SIG-M5 (cell line): Measurements from ENCODE around the gene GLB1L.
"Not testable (repeated sequence)": the region's sequence is repeated elsewhere in the genome, so short reads cannot be mapped to it uniquely, and the experiment has no call there.

Experiments used
- DNase-seq: peaks from one replicate; lab custom pipeline; 2025; lab: John Stamatoyannopoulos, UW

Gene GLB1L

DNA sequence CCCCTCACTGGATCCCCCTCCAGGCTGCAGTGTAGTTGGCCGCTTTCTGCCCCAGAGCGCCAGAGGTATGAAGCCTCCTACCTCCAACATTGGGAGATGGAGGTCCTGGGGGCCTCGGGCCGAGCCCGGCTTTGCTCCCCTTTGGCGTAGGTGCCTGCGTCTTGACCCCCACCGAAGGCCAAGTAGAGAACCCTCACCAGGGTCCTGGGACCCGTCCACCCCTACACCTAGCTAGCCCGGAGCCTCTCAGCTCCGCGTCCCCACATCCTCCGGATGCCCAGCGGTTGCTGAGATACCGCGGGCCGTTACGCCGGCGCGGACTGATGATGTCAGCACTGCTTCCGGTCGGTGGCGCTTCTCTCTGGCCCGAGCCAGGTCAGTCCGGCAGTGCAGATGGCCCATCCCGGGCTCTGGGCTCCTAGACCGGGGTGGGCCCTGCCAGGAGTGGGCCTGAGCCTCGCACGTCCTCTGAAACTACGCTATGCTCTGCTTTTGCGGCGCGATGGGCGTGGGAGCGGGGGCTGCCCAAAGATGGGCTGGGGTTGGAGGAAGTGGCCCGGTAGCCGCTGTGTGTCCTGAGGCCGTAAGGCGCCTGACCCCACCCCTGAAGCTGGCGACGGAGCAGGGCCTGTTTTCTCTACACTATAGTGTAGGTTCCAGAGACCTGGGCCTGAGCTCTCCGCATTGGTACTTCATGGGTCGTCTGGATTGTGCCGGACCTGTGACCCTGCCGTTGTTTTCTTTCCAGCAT lies at the start of gene GLB1L, which contains the start of gene STK16:
Gene GLB1L, minus strand, starts transcription at position 297 of the 751 bp plus-strand sequence. CDS start 1,871 bp downstream, outside the sequence.
Gene STK16, plus strand, starts transcription at position 332 of the 751 bp plus-strand sequence. CDS start 521 bp downstream, outside the sequence.
- no peak for DNase-seq

DNA sequence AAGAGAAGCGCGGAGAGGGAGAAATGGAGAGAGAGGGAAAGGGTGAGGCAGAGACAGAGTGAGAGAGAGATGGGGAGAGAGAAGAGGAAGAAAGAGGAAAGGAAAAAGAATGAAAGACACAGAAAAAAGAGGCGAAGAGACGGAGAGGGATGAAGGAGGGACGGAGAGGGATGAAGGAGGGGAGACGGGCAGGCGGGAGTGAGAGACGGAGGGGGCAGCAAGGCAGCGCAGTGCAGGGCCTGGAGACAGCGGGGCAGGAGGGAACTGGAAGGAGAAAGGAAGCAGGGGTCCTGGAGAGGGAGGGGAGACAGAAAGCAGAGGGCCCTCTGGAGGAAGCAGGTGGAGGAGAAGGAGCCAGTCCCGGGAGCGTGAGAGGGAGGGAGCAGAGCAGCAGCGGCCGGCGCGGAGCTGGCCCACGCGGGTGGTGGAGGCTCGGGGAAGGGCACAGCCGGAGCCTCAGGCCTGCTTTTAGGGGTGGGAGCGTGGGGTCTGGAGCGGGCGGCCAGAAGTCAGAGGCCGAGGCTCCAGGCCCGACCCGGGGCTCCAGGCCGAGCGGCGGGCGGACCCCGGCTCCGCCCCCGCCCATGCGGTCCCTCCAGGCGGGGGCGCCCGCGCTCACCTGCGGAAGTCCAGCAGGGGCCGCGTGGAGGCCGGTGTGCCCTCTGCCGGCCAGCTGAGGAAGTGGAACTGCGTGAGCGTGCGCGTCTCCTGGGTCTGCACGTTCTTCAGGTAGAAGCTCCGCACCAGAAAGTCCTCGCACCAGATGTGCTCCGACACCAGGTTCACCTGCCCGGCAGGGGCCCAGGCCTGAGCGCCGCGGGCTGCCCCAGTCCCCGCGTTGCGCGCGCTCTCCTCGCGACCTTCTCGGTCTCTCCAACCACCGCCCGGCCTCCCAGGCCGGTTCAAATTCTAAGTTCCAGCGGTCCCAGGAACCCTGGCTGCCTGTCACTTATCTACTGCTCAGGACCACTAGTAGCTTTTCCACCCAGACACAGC lies 49.4 kb upstream of the GLB1L start:
- DNase-seq: no peak

DNA sequence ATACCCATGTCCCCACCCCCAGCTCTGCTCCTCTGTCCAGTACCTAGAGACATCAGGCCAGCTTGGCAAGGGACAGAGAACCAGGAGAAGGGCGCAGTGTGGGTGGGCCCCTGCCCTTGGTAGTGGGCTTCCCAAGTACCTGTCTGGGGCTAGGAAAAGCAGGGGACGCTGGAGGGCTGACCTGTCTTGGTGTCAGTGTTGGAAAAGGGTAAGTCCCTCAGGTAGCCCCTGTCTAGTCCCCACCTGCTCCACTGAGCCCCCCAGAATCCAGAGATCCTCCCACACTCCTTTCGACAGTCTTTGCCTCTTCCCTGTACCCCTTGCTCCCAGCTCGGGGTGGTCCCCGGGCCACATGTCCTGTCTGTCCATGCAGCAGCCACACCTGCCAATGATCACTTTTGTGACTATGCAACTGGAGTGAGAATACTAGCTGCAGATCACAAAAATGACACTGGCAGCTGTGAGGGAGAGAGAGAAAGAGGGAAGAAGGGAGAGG lies 48.5 kb upstream of the GLB1L start:
- no peak for DNase-seq

DNA sequence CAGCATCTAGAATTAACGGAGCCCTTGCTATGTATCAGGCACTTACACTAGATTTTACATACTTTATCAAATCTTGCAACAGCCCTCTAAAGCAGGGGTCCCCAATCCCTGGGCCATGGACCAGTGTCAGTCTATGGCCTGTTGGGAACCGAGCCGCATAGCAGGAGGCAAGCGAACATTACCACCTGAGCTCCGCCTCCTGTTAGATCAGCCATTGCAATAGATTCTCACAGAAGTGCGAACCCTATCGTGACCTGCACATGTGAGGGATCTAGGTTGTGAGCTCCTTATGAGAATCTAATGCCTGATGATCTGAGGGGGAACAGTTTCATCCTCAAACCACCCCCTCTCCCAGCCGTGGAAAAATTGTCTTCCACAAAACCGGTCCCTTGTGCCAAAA lies 47.4 kb upstream of the GLB1L start:
- DNase-seq: no peak

DNA sequence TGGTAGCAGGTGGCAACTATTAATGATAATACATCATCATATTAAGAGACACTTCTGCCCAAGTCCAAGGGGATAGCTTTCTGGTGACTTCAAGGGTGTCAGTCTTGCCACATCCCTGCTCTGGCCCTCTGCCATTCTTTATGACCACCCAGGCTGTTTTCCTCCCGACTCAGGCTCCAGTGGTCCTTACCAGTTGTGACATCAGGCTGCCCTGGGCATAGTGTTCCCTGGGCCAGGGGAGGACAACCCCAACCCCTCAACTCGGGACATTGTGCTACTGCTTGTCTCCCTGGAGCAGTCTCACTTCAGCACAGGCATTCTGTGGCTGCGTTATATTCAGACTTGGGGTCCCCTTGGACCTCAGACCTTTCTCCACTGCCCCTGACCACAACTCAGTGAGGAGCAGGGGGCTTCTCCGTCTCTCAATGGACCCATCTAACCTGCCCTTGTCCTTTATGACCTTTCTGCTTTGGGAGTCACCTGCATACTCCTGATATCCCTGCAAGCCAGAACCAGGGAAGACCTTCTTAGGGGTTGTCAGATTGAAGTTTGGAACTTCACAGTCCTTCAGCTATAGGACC lies 46.8 kb upstream of the GLB1L start:
- DNase-seq: no peak

DNA sequence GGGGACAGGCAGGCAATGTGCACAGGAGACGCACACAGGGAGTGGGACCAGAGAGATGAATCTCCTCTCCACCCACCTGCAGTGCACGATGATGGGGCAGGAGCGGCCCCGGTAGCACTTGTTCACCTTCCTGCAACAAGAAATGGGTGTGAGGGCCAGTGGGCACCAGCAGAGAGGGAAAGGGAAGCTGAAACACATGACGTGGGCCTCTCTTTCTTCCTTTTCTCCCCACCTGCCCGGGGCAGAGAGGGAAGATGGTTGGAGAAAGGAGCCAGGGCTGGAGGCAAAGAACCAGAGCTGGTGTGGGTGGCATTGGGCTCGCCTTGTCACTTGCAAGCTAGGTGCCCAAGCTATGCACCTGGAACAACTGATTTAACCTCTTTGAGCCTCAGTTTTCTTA lies 46.1 kb upstream of the GLB1L start:
- DNase-seq: no peak

DNA sequence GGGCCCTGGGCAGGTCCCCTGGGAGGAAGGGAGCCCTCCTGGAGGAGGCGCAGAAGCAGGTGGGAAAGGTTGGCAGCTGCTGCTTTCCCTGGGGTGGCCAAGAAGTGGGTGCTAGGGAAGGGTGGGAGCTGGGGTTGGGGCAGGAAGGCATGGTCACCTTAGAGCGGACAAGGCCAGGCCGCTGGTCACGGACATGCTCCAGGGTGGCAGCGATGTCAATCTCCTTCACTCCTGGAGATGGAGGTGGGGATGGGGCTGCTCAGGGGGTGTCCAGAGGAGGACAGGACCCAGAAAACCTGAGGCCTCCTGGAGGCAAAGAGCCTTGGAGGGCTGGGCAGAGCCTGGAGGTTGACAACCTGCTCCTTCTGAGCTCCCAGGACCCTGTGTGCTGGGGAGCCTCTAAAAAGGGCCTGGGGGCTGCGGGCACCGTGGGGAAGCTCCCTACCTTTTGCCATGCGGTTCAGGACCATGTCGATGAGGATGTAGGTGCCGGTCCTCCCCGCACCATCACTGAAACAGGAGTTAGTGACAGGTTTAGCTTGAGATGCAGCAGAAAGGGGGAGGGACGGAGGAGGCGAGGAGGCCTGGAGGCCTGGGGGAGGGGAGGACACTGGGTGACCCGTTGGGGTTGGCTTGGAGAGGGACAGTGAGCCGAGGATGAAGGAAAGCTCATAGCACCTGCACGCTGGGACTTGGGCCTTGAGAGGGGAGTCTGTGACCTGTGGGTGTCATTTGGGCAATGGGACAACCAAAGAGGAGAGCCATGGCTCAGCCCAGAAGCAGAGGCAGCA lies 45.3 kb upstream of the GLB1L start:
- no peak for DNase-seq

DNA sequence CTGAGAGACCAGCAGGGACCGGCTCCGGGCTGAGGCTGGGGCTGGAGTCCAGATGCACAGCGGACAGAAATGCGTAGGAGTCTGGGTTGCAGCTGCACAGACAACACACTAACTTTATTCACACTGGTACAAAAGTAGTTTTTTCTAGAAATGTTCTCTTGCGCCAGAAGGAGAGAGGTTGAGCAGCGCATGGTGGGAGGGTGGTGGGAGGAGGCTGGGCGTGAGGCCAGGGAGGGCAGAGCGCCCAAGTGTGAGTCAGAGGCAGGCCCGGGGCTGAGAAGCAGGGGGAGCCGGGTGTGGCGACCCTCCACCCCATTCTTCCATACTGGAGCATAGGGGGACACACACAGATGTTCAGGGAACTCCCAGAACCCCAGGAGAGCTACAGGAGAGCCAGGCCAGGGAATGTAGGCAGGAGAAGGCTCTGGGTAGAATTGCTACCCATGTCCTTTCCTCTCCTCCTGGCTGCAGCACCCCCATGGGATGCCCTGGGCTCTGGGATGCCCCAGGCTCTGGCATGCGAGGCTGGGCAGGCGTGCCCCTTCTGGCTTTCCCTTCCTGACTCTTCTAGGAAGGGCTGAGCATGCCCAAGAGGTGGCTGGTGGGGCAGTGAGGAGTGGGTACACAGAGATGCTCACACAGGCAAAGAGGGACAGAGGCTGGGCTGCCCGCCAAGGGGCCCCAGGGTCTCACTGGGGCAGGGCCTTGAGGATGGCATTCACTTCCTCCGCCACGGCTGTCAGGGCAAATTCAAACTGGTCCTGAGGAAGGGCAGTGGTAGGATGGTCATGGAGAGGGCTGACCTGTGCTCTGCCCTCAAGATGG lies 44.5 kb upstream of the GLB1L start:
- no peak for DNase-seq

DNA sequence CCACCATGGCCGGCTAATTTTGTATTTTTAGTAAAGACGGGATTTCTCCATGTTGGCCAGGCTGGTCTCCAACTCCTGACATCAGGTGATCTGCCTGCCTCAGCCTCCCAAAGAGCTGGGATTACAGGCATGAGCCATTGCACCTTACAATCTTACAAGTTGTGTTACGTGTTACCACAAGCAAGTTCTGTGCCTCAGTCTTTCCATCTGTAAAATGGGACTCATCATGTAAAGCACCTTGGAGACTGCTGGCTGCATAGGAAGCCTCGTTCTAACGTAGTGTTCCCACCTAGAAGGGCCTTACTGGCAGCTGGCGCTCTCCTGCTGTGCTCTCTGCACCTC lies 43.9 kb upstream of the GLB1L start:
- no peak for DNase-seq

DNA sequence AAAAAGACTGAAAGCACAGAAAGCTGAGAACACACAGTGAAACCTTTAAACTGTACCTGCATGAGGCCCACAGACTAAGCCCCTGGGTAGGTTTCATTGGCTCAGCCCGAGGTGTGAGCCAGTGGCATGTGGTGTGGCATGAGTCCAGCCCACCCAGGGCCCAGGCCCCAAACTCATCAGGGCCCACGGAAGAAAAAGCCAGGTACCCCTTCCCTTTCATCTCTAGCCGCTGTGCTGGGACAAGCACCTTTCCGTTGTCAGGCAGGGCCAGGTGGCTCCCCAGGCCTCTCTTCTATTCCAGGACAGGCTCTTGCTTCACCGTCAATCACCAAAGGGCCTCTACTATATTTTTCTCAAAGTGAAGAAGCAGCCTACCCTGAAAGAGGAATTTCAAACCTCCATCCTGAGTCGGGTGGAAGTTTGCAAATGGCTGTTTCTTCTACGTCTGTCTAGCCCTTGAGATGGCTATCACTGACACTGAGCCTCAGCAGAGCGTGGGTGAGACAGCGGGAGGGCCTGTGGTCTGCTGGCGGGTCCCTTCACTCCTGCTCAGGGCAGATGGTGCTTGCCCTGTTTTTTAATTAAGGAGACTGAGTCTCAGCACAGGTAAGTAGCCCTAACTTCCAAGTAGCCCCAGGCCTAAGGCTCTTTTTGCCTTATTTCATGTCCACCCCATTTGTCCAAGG lies 42.5 kb upstream of the GLB1L start:
- DNase-seq: no peak

DNA sequence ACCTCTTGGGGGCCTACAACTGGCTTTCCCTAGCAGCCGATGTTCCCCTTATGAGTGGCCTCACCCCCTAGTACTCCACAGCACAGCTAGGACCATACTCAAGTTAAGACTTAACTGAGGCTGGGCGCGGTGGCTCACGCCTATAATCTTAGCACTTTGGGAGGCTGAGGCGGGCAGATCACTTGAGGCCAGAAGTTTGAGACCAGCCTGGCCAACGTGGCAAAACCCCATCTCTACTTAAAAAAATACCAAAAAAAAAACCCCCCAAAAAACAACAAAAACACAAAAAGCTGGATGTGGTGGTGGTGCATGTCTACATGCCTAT lies 41.8 kb upstream of the GLB1L start:
- not testable (repeated sequence) for DNase-seq

DNA sequence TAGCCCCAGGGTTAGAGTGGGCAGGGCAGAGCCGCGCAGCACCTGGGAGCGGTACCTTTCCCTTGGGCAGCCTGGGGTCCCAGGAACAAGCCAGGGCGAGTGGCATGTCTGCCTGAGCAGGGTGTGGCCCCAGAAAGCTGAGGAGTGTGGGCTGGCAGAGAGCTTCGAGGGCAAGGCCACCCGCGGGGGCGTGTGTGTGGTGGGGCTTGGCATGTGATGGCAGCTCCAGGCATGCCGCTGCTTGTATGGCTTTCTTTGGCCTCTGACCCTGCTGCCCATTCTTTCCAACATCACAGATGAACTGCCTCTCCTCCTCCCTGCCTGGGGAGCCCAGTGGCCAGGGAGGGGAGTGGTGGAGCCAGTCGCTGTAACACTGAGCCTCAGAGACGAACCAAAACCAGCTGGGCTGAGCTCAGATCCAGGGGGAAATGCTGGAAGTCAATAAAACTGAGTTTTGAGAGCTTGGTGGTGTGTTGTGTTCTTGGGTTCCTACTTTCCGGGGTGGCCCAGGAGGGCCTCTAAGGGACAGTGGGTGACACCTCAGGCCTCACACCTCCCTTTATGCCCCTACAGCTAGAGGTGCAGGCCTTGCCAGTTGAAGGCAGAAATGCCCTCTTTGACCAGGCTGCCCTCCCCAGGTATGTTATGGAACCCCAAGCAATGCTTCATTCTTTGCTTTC lies 41.3 kb upstream of the GLB1L start:
- no peak for DNase-seq

DNA sequence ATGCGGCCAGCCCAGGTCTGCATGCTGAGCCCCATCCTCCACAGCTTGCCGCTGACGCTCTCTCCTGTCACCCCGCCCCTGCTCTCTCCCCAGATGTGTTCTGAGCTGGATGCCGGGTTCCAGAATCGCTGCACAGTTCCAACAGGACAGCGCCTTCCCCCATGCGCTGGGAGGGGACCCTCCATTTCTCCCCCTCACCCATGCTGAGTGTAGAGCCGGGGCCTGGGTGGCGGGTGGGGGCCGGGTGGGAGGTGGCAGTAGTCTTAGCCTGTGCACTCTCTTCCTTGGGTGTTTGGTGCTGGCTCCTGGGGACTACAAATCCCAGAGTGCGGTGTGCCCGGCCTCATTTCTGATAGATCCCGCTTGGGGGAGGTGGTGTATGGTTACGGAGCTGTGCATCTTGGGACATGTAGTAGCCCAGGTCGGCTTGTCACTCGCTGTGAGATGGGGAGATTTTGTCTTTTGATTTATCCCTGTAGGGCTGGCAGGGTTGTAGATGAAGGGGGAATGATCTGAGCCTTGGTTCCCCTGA lies 40.7 kb upstream of the GLB1L start:
- DNase-seq: no peak

DNA sequence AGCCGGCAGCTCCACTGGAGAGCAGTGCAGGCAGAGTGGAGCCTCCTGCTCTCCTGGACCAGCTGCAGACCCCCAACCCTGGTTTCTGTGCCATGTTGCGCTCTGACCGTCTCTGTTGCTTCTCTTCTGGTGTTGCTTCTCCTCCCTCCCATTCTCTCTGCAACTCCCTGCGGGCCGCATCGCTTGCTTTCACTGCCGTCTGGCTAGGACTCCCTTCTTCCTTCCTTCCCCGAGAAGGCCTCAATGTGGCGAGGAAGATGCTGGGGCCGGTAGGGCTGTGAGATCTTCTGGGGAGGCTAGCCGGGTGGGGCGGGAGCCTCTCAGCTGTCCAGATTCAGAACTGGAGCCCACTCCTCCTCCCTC lies 40.1 kb upstream of the GLB1L start:
- DNase-seq: no peak

DNA sequence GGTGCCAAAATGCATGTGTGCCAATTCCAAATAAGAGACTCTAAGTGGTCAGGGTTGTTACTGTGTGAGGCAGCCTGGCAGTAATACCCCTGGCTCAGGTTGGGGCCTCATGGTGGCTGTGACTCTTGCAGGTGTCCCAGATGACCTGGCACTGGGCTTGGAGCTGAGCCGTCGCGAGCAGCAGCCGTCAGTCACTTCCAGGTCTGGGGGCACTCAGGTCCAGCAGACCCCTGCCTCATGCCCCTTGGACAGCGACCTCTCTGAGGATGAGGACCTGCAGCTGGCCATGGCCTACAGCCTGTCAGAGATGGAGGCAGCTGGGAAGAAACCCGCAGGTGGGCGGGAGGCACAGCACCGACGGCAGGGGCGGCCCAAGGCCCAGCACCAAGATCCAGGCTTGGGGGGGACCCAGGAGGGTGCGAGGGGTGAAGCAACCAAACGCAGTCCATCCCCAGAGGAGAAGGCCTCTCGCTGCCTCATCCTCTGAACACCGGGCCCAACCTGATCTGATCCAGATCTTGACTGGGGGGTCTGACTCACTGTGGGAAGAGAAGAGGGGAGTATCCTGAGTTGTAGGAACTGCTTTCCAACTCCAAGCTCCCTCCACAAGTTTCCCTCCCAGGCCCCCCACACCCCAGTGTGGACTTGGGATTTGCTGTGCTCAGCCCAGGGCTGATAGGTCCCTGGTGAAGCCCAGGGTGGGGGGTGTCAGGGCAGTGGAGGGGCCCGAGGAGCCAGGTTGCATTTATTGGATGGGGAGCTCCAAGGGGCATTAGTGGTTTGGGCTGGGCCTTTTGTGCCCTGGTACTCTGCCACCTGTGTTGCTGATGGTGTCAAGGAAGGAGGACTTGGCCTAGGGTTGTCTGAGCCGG lies 39.5 kb upstream of the GLB1L start:
- no peak for DNase-seq

DNA sequence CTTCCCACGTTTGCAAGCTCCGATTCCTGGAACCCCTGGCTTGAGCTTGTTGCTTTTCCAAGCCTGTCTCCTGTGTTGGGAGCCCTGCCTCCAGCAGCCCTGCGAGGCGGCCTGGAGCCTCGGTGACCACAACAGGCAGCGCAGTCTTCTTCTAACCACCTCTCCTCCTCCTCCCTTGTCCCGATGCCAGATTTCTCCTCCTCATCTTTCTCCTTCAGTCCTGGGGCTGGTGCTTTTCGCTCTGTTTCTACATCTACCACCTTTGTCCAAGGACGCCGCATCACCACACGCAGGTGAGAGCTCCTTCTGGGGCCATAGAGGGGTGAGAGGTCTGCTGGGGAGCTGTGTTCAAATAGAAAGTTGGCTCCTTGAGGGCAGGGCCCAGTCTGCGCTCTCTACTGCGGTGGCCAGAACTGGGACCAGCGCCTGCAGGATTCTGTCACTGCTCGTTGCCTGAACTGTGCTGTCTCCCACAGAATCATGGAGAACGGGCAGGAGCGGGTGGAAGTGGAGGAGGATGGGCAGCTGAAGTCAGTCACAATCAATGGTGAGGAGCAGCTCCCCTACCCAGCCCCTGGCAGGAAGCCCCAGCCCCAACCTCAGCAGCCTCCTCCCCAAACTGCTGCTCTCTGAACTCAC lies 37.8 kb upstream of the GLB1L start:
- no peak for DNase-seq

DNA sequence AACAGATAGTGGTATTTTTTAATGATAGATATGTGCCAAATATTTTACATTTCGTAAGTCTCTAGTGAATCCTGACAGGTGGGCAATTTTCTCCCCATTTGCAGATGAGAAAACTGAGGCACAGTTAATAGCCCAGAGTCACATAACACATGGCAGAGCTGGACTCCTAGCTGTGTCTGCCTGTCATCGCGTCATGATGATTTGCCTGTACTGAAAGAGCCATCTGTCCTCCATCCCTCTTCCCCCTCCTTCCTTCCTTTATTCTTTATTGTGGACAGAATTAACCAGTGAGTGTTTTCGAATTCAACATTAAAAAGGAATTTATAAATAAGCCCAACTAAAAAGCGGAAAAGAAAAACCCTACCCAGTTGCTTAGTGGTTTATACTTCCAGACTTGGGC lies 37.1 kb upstream of the GLB1L start:
- no peak for DNase-seq

DNA sequence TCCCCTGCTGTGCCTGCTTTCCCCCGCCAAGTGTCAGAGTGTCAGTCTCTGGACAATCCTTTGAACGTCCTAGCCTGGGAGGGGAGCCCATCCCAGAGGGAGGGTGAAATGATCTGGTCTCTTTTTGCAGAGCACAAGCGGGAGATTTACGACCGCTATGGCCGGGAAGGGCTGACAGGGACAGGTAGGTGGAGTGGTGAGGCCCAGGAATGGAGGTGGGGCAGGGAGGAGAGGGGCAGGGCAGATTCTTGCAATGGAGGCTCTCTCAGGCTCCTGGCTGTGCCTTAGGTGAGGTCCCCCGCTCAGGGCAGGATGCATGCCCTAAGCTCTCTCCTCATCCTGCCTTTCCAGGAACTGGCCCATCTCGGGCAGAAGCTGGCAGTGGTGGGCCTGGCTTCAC lies 36.3 kb upstream of the GLB1L start:
- DNase-seq: no peak
